Retina (tissue), 1 donor: ENCODE results near the gene TMUB2.

Source experiments
- DNase-seq: peaks from one replicate; pipeline ENCODE4 v3.0.0-alpha.2; 2016

TMUB2 gene

DNA sequence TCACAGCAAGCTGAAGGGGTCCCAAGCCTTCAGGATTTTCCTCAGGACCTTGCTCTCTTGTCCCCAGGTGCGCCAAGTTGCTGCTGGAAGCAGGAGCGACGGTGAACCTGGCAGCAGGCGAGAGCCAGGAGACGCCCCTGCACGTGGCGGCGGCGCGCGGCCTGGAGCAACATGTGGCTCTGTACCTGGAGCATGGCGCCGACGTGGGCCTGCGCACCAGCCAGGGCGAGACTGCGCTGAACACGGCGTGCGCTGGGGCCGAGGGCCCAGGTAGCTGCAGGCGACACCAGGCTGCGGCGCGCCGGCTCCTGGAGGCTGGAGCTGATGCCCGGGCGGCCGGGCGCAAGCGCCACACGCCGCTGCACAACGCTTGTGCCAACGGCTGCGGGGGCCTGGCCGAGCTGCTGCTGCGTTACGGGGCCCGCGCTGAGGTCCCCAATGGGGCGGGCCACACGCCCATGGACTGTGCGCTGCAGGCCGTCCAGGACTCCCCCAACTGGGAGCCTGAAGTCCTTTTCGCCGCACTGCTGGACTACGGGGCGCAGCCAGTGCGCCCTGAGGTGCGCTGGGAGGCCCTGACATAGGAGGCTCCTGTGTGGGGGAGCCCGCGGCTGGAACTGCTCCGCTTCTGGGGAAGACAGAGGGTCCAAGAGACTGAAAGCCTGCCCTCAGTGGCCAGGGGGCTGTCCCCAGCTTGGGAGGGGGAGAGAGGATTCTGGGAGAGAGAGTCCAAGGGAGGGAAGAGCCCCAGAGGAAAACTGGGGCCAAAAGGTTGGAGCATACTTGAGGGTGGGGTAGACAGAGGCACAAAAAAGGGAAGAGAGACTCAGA lies 9.9 kb upstream of the TMUB2 start:
- DNase-seq = no peak

DNA sequence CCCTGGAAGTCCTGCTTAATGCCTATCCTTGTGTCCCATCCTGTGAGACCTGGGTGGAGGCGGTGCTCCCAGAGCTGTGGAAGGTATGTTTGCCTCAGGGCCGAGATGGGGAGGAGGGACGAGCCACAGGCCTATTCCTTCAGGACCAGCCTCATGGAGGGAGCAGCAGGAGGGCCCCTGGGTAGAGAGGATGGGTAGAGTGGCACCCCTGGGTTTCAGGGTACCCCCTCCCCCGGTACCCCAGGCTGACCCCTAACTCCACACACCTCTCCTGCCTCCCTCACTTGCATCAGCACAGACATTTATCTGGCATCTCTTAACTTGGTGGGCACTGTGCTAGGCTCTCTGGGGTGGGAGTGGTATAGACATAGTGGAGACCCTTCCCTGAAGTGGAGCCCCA lies 9.1 kb upstream of the TMUB2 start:
- DNase-seq = no peak

DNA sequence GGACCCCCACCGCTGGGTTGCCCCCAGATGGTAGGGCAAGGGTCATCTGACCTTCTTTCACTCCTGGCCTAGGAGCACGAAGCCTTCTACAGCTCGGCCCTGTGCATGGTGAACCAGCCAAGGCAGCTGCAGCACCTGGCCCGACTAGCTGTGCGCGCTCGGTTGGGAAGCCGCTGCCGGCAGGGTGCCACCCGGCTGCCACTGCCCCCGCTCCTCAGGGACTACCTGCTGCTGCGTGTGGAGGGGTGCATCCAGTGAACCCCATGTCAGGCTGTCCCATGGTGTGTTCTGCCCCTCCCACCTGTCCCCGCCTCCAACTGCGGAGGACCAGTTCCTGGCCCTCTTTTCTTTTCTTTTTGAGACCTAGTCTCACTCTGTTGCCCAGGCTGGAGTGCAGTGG lies 8.6 kb upstream of the TMUB2 start:
- no peak for DNase-seq

DNA sequence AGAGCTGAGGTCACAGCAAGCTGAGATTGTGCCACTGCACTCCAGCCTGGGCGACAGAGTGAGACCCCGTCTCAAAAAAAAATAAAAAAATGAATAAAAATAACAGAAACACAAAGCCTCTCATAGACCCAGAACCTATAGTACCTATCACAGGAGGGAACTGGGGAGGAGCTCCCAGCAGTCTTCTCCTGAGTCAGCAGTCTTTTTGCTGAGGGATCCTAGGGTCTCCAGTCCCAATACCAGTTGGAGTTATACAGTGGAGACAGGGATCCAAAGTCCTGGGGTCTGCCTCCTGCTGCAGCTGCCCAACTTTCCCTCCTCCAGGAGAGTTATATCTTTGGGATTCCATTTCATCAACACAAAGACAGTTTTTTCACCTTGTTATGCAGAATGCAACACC lies 3.7 kb upstream of the TMUB2 start:
- DNase-seq = no peak

DNA sequence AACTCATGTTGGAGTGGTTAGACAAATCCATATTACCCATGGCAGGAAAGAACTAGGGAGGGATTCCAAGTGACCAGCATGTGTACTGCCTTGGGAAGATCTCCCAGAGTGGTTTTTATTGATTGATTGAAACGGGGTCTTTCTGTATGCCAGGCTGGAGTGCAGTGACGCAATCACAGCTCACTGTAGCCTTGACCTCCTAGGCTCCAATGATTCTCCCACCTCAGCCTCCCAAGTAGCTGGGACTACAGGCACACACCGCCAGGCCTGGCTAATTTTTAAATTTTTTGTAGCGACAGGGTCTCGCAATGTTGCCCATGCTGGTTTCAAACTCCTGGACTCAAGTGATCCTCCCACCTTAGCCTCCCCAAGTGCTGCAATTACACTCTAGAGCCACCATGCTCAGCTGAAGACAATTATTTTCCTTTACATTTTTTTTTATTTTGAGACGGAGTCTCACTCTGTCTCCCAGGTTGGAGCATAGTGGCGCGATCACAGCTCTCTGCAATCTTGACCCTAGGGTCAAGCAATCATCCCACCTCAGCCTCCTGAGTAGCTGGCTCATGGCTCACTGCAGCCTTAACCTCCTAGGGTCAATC lies 2.5 kb upstream of the TMUB2 start:
- no peak for DNase-seq

DNA sequence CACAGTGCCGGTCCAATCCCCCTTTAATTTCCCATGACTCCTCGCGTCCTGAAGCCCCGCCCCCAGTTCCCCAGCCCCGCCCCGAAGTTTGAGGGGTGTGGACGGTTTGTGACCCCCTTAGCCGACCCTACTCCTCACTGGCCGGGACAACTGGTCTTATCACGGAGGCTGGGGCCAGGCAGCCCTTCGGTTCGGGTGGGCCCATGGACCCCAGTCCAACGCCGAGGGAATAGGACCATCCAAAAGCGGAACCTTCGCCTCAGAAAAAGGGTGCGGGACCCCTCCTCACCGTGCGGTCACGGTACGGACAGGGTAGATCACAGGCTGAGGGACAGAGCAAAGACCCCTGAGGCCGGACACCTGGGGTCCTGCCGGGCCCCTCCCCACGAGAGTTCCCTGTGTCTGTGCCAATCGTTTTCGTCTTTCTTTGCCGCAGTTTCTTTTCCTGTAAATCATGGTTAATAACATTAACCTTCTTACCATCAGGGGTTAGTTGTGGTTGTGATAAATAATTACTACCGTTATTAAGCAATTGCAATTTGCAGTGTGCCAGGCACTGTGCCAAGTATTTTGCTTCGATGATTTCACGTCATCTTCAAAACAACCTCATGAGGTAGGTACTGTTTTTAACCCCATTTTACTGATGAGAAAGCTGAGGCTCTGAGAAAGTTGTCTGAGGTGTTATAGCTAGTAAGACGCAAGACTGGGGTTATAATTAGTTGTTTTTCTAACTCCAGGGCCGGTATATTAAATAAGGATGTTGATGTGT lies 543 bp downstream of the TMUB2 start:
- DNase-seq = no peak

DNA sequence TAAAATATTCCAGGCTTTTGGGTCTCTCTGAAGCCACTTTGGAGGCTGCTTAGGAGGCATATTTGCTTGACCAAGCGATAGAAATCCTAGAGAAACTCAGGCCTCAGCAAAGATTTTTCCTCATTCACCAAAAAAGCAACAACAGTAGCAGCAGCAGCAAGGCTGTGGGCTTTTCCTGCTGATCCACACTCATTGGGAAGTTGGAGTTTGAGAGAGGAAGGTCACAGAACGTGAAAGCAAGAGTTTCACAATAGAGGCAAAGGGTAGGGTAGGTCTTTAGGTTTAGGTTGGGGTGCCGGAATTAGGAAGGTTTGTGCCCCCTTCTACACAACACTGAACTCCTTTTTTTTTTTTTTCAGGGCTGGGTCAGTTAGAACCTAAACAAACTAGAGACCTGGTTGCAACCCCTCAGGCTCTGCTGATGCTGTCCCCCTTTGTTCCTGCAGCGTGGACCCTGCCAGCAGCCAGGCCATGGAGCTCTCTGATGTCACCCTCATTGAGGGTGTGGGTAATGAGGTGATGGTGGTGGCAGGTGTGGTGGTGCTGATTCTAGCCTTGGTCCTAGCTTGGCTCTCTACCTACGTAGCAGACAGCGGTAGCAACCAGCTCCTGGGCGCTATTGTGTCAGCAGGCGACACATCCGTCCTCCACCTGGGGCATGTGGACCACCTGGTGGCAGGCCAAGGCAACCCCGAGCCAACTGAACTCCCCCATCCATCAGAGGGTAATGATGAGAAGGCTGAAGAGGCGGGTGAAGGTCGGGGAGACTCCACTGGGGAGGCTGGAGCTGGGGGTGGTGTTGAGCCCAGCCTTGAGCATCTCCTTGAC lies 2.0 kb downstream of the TMUB2 start:
- DNase-seq = no peak

DNA sequence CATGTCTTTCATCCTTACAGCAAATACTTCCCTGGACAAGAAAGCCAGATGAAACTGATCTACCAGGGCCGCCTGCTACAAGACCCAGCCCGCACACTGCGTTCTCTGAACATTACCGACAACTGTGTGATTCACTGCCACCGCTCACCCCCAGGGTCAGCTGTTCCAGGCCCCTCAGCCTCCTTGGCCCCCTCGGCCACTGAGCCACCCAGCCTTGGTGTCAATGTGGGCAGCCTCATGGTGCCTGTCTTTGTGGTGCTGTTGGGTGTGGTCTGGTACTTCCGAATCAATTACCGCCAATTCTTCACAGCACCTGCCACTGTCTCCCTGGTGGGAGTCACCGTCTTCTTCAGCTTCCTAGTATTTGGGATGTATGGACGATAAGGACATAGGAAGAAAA lies 3.7 kb downstream of the TMUB2 start:
- DNase-seq = no peak

DNA sequence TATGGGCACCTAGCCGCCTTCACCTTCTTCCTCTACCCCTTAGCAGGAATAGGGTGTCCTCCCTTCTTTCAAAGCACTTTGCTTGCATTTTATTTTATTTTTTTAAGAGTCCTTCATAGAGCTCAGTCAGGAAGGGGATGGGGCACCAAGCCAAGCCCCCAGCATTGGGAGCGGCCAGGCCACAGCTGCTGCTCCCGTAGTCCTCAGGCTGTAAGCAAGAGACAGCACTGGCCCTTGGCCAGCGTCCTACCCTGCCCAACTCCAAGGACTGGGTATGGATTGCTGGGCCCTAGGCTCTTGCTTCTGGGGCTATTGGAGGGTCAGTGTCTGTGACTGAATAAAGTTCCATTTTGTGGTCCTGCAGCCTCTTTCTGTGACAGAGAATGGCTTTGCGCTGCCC lies 4.6 kb downstream of the TMUB2 start:
- DNase-seq = no peak

DNA sequence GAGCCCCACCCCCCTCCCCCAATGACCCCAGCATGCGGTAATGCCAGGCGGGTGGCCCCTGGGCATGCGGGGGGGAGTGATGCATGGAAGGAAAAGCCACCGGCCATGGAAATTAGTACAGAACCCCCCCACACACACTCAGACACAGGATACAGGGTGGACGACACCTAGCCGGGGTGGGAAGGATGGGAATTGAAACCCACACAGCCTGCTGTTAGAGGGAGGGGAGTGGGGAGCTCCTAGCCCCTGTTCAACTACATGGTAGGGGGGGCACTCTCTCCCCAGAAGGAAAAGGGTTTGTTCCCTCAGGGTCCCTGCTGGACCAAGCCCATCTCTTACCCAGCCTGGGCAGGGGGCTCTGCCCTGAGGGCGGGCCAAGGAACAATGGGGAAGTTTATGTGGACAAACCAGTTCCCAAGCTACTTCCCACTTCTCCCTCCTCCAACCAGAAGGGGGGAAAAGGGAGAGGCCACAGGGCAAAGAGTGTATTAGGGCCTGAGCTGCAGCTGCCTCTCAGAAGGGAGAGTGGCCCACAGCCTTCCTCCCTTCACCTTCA lies 5.2 kb downstream of the TMUB2 start:
- DNase-seq = no peak

DNA sequence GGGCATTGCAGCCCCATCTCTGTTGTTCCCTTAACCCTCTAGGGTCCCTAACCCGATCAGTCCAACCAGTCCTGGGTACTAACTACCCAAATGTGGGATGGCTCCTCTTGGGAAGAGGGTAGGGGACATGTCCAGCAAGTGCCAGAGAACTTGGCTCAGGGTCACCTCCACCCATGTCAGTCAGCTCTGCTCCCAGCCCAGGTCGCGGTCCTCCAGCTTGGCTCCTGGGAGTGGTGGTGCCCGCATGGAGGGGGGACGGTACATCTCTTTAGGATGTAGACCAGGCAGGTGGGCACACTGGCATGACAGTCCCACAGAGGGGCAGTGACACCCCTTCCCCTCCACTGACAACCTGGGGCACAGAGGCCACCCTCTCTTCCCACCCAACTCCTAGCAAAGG lies 6.0 kb downstream of the TMUB2 start:
- DNase-seq = no peak

DNA sequence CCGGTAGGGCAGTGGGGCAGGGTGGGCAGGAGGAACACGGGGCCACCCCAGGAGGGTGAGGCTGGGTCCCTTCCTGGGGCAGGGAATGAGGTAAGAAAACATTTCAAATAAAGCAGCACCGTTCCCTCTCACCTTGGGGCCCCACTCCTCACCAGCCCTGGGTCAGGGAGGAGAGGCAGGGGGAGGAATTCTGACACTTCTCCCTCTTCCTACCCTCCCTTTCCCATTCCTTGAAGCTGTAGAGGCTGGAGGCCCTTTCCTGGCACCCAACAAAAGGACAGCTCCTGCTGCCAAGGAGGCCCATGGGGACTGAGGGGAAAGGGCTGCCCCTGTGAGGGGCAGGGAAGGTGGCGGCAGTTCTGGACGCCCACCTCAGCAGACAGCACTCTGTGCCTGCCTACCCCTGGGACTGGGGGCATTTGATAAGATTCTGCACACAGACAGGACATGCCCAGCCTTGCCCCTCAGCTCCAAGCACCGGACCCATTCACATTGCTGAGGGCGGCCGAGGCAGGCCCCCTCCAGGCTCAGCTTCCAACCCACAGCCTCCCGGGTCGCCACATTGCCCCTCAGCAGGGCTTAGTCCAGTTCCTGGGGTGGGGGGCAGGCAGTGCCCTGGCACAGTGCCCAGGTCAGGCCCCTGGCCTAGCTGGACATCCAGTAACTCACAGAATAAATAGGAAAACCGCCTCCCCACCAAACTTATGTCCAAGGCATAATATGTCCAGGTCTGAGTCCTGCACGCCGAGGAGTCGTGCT lies 6.7 kb downstream of the TMUB2 start:
- no peak for DNase-seq

DNA sequence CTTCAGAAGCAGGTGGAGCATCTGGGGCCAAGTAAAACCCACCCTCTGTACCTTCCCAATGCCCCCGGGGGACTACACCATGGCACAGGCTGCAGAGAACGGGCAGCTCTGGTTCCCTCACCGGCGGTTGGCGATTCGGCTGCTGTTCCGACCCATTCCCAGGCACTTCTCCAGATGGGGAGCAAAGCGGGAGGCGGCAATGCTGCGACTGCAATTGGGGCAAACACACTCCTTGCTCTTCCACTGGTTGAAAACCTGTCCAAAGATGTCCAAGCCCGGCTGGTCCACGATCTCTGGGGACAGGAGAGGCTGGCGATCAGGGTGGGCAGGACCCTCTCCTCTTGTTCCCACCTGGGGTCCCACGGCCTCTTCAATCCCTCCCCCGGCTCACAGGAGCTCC lies 10.3 kb downstream of the TMUB2 start:
- DNase-seq = no peak

DNA sequence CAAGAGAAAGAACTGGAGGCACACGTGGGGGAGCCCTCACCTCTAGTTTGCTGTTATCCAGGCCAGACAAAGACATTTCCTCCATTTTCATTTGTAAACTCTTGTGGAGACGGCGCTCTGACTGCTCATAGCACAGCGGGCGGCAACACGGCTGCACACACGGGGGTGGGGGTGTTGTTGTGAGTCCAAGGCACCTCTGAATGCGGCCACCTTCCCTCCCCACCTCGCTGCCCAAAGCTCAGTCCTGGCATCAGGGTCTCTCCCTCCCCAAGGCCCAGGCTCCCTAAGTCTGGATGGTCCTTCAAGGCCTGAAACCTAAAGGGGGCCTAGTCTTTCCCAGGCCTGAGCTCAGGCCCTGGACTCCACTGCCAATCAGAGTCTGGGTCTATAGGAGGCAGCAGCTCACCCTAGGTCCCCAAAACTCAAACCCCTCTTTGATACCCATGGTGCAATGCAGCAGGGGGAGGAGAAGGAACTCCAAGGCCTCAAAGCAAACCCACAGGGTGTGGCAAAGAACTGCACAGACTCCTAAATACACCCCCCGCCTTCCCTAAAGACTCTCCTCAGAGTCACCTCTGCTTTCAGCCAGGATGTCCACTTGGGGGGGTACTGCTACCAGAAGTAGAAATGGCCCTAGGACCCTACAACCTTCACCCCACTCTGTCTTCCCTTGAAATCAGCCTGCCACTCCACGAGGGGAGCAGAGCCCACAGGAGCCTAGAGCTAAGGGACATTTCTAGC lies 11.4 kb downstream of the TMUB2 start:
- no peak for DNase-seq

DNA sequence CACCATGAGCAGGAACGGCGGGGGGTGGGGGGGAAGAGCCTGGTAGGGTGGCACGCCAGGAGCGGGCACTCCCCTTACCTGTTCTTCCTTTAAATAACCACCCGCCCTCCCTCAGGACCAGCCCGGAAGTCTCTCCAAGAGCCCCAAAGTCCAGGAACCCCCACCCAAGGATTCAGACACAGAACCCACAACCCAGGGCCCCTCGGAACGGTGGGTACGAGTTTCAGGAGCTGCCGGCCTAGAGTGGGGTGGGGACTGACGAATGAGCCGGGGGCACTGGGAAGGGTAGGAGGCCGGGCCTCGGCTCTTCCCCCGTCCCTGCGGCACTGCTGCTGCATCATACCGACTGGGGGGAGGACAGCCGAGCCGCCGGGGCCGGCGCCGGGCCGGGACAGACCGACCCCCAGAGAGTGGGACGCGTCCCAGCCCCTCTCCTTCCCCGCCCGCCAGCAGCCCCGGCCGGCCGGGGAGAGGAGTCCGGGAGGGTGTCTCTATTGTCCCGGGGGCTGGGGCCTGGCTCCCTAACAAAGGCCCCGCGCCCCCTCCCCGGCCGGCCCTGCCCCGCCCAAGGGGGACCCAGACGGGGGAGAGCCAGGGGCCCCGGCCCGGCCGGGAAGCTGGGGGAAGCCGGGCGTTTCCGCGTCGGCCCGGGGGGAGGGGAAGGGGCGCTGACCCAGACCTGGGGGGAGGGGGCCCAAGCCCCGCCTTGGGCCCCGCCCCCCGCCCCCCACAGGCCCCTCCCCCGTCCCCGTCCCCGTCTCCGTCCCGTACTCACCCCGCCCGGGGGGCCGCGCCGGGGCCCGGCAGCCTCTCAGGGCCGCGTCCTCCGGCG lies 12.2 kb downstream of the TMUB2 start:
- DNase-seq = peak; percentile 60

DNA sequence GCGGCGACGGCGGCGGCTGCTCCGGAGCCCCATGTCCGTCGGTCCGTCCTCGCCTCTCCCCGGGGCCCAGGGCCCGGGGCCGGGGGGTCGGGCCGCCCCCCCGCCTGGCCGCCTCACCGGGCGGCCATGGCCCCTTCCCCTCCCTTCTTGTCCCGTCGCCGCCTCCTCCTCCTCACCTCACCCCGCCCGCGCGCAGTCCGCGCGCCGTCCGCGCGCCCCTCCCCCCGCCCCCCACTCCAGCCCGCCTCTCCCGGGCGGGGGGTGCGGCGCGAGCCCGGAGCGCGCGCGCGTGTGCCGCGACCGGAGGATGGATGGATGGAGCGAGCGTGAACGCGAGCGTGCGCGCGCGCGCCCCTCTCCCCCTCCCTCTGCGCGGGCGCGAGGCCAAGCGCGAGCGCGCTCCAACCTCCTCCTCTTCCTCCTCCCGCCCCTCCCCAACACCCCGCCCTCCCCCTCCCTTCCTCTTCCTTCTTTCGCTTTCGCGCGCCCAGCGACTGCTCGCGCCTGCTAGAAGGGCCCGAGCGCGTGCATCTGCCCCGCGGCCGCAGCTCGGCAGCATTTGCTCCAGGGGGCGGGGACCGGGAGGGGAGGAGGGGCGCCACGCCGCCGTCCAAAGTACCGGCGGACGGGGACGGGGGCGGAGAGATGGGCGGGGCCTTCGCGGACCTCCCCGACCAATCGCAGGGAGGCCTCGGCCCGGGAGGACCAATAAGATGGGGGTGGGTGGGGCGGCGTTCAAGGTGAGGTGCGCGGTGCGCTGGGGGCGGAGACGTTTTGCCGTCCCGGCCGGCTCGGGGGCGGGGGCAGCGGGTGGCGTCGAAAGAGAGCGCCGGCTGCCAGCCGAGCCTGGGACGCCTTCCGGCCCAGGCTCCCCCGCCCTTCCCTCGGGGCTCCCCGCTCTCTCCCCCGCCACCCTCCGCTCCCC lies 13.0 kb downstream of the TMUB2 start, which contains the start of gene ATXN7L3:
Gene ATXN7L3 (minus strand): TSS at position 332 of the 925 bp plus-strand sequence. CDS start 1,814 bp downstream, outside the sequence.
- DNase-seq = peak; percentile 92

DNA sequence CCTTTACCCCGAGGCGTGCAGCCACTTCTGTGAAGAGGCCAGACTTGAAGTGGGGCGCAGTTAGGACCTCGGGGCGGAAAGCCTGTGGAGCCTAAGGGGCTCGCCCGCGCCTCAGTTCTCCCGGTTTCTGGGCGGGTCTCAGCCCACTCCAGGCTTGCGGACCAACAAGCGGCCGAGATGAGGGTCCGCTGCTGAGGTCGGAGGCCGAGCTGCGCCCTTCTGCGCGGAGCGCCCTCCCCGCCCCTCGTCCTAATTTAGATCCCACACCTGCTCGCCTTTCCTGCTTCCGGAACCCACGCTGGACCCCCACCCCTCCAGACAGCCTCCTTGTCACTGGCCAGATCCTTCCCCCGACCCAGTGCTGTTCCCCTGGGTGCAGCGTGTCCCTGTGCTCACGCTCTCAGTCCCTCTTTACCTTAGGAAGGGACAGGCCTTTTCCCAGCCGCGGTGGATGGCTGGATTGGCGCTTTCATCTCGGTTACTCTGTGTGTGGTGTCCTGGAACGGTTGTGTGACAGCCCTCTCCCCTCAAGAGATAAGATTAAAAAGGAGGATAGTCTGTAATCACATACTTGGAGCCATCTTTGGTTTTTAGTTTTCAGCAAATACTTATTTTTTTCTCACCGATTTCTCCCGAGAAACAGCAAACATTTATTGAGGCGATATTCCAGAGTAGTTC lies 13.8 kb downstream of the TMUB2 start:
- DNase-seq = peak; percentile 72

DNA sequence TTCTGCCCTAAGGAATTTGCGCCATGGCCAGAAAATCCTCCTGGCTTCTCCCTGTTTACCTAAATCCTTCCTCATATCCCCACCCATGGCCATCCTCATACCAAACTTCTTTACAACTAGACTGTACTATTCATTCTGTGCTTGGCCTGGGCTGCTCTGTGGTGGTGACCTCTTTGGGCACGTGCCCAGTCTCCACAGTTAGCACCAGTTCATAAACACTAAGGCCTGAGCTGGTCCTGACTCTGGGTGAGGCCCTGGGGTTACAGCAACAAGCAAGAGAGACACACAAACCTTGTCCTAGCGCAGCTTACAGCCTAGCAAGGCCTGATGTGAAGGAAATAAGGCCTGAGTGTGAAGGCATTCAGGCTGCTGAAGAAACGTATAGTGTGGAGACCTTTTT lies 16.0 kb downstream of the TMUB2 start:
- DNase-seq = no peak
